Ovary (tissue), 9 donors: ENCODE results near the gene SHANK2. TPM values are rescaled to one million over a fixed set of nuclear protein-coding genes. Genes with fewer than 3 reads are reported as not detected.

Experiments used
- DNase-seq, 5 donors: peaks; one replicate each; pipeline ENCODE4 v3.0.0-alpha.2; 2019 to 2020
- H3K27ac ChIP-seq, 2 donors: fragments of 200-600 bp; one replicate each; pipeline versions ENCODE4 v1.5.1 to v1.8.0; 2019 to 2022
- H3K27me3 ChIP-seq: fragments of 200-600 bp; one replicate; pipeline ENCODE4 v1.8.0; 2022
- H3K36me3 ChIP-seq: fragments of 200-600 bp; sonication (generic); one replicate; pipeline ENCODE4 v1.5.1; 2019
- H3K4me1 ChIP-seq: one replicate; pipeline ENCODE4 v1.8.1; 2013; ENCODE audit warnings: mild to moderate bottlenecking, moderate library complexity; ENCODE audit not compliant: insufficient read depth
- H3K4me3 ChIP-seq: fragments of 200-600 bp; sonication (generic); one replicate; pipeline ENCODE4 v1.5.1; 2017
- H3K9me3 ChIP-seq, 2 donors: fragments of 200-600 bp in 1 of 2; sonication (generic) in 1 of 2; one replicate each; pipeline versions ENCODE4 v1.5.1 to v1.8.1; 2013 to 2019; ENCODE audit warnings: mild to moderate bottlenecking in 1 of 2, moderate library complexity in 1 of 2
- CTCF ChIP-seq, 3 donors: fragments of 450-650 bp in 2 of 3; fragments of 200-600 bp in 1 of 3; IDR thresholded peaks; one replicate each; pipeline versions ENCODE4 v1.5.1 to v1.8.0; 2016 to 2022; ENCODE audit warnings: antibody characterized with exemption in 3 of 3, mild to moderate bottlenecking in 1 of 3
- EP300 ChIP-seq: sonication (generic); formaldehyde crosslinking; IDR thresholded peaks from one replicate; pipeline ENCODE4 v1.6.1; 2017; ENCODE audit warnings: antibody characterized with exemption
- POLR2A ChIP-seq: fragments of 450-650 bp; IDR thresholded peaks from one replicate; pipeline ENCODE4 v1.6.1; 2017; ENCODE audit warnings: antibody characterized with exemption, mild to moderate bottlenecking, moderate library complexity
- WGBS, 3 donors: extraction: QIAGEN DNeasy Blood & Tissue Kit in 1 of 3; methylation state at CpG; one replicate each; pipeline versions ENCODE4 v1.1.5 to v1.1.7; 2013 to 2017; 5-methylcytosine and 5-hydroxymethylcytosine counted together
- intact Hi-C, 4 donors: fragments of 100-400 bp; cut with DNase I; formaldehyde crosslinking; loops; one replicate each; pipeline versions ENCODE4 v1.11.0 to v1.15.1; 2022 to 2023
- polyA plus RNA-seq, 2 donors: library from polyadenylated mRNA; stranded (reverse); fragments of 200-250 nt in 1 of 2; fragments of 350-450 nt in 1 of 2; fragmentation: Illumina TruSeq in 1 of 2; extraction: RNeasy Lipid Tissue Mini Kit (QIAGEN cat#74804) in 1 of 2; gene quantifications; one replicate each; pipeline ENCODE4 v1.2.3, GENCODE V29; 2013 to 2014
- total RNA-seq, 7 donors: library from RNA; depleted of rRNA in 2 of 7; stranded (reverse); fragments of >200 nt in 2 of 7; fragmentation: NEBNext Ultra II Directional in 3 of 7; extraction: Animal tissue kit (Norgen Biotek cat#: 25700) in 3 of 7; gene quantifications; one replicate each; pipeline versions ENCODE4 v1.1.0 to v1.2.4, GENCODE V29; 2016 to 2023
- donor health status: DM: no; HTN: no; CAD: no; lungs with moderate emphysema.
- donor health status: DM: no; HTN: no; CAD: no.
- donor health status: Bipolar disorder and iron deficiency.
- donor health status: DM: yes; HTN: yes; CAD: no.
- donor health status: DM: no; HTN: no; CAD: no.
- donor health status: DM: yes; HTN: yes; CAD: no.

SHANK2 gene
- total and polyA plus RNA-seq, 9 donors = 0.05 to 40.4 (median 2.3) TPM; not detected in 1

- WGBS, 3 donors = 36 to 39% (median 38%) methylated on average over 10 of the region's 10 CpGs
- Histone ChIP-seq H3K36me3 (no peaks in the 10 kb centered on the region), H3K4me3 (no peak overlapping the region), H3K4me1 (no peaks in the 10 kb centered on the region), H3K27ac (no peak overlapping the region), H3K27me3 (no peaks in the 10 kb centered on the region), H3K9me3 (no peaks in the 10 kb centered on the region)
- TF ChIP-seq POLR2A (no peak), CTCF (IDR thresholded peaks at IDR 0.05) (no peak), EP300 (no peak)
- intact Hi-C loops = no loop called here
- DNase-seq = no peak
Observed at GRCh38 chr11:71212871-71213559, 39.4 kb downstream of the SHANK2 start.

GRCh38 chr11:71211631-71212030, 40.7 kb downstream of the SHANK2 start:
- WGBS, 3 donors = 43 to 60% (median 51%) methylated on average over 2 of the region's 2 CpGs

GRCh38 chr11:71210861-71211260, 41.5 kb downstream of the SHANK2 start:
- H3K27me3 ChIP-seq = no peaks in the 10 kb centered on the region
- WGBS, 3 donors = 57 to 62% (median 61%) methylated on average over 8 of the region's 8 CpGs

More at GRCh38 chr11:71211631-71212030, 40.7 kb downstream of the SHANK2 start:
- Histone ChIP-seq H3K4me3 (no peak overlapping the region), H3K27me3 (no peaks in the 10 kb centered on the region), H3K27ac (no peak overlapping the region), H3K9me3 (no peaks in the 10 kb centered on the region), H3K36me3 (no peaks in the 10 kb centered on the region), H3K4me1 (no peaks in the 10 kb centered on the region)
- TF ChIP-seq POLR2A (no peak), CTCF (IDR thresholded peaks at IDR 0.05) (no peak), EP300 (no peak)
- intact Hi-C loops = no loop called here
- DNase-seq = no peak

GRCh38 chr11:71209656-71210055, 42.7 kb downstream of the SHANK2 start:
- Histone ChIP-seq H3K9me3 (no peaks in the 10 kb centered on the region), H3K4me1 (no peaks in the 10 kb centered on the region), H3K4me3 (no peak overlapping the region), H3K27me3 (no peaks in the 10 kb centered on the region), H3K36me3 (no peaks in the 10 kb centered on the region), H3K27ac (no peak overlapping the region)
- DNase-seq = no peak
- TF ChIP-seq POLR2A = no peak
- no peak for TF ChIP-seq CTCF (IDR thresholded peaks at IDR 0.05)
- TF ChIP-seq EP300 = no peak
- intact Hi-C loops = no loop called here
- 84 to 91% (median 85%) methylated on average over 10 of the region's 10 CpGs for WGBS, 3 donors

More at GRCh38 chr11:71210861-71211260, 41.5 kb downstream of the SHANK2 start:
- Histone ChIP-seq H3K36me3 (no peaks in the 10 kb centered on the region), H3K4me3 (no peak overlapping the region), H3K4me1 (no peaks in the 10 kb centered on the region), H3K27ac (no peak overlapping the region), H3K9me3 (no peaks in the 10 kb centered on the region)
- no peak for DNase-seq
- intact Hi-C loops = no loop called here
- TF ChIP-seq EP300 = no peak
- TF ChIP-seq POLR2A = no peak
- TF ChIP-seq CTCF (IDR thresholded peaks at IDR 0.05) = no peak
